Measurements from ENCODE around the gene RANBP10.
"Not testable (repeated sequence)": the region's sequence is repeated elsewhere in the genome, so short reads cannot be mapped to it uniquely, and the experiment has no call there.

GRCh38 chr16:67693517-67694285, 112.7 kb downstream of the RANBP10 start:
- not testable (repeated sequence) for TF ChIP-seq CTCF, POLR2A (IDR thresholded peaks at IDR 0.05)

All from esophagus squamous epithelium (tissue), 4 donors.